HPDE6-E6E7 (cell line): ENCODE results near the gene STAT1.
"Not testable (repeated sequence)": the region's sequence is repeated elsewhere in the genome, so short reads cannot be mapped to it uniquely, and the experiment has no call there.

Source experiments
- DNase-seq: peaks from one replicate; pipeline ENCODE4 v3.0.0; 2011; ENCODE audit warnings: missing footprints; ENCODE audit errors: extremely low spot score

STAT1 gene

GRCh38 chr2:191006997-191007783 lies 6.8 kb downstream of the STAT1 start:
- DNase-seq, result no peak

GRCh38 chr2:191006297-191006696 lies 7.7 kb downstream of the STAT1 start:
- no peak for DNase-seq

GRCh38 chr2:191003405-191004309 lies 10.3 kb downstream of the STAT1 start:
- DNase-seq, result no peak

- DNase-seq, result no peak
These were observed 12.3 kb downstream of the STAT1 start for GRCh38 chr2:191001624-191002023.

- DNase-seq, result no peak
These were observed 12.9 kb downstream of the STAT1 start for GRCh38 chr2:191001032-191001431.

- no peak for DNase-seq
These were observed 13.9 kb downstream of the STAT1 start for GRCh38 chr2:190999949-191000665.

- DNase-seq, result no peak
These were observed 14.9 kb downstream of the STAT1 start for GRCh38 chr2:190999058-190999457.

- no peak for DNase-seq
These were observed 16.4 kb downstream of the STAT1 start for GRCh38 chr2:190997526-190998113.

- DNase-seq, result no peak
These were observed 17.0 kb downstream of the STAT1 start for GRCh38 chr2:190996947-190997346.

GRCh38 chr2:190996338-190996946 lies 17.5 kb downstream of the STAT1 start:
- peak; percentile 43 for DNase-seq

GRCh38 chr2:190995315-190995714 lies 18.7 kb downstream of the STAT1 start:
- not testable (repeated sequence) for DNase-seq

GRCh38 chr2:190994148-190994547 lies 19.8 kb downstream of the STAT1 start:
- no peak for DNase-seq

GRCh38 chr2:190993292-190993643 lies 20.7 kb downstream of the STAT1 start:
- DNase-seq, result no peak

GRCh38 chr2:190990132-190990531 lies 23.8 kb downstream of the STAT1 start:
- DNase-seq, result no peak

- no peak for DNase-seq
These were observed 25.1 kb downstream of the STAT1 start for GRCh38 chr2:190988910-190989309.

GRCh38 chr2:190987938-190988337 lies 26.0 kb downstream of the STAT1 start:
- no peak for DNase-seq

GRCh38 chr2:190987116-190987515 lies 26.9 kb downstream of the STAT1 start:
- no peak for DNase-seq

GRCh38 chr2:190986221-190986953 lies 27.6 kb downstream of the STAT1 start:
- DNase-seq, result no peak

- peak; percentile 71 for DNase-seq
These were observed 29.4 kb downstream of the STAT1 start for GRCh38 chr2:190984595-190984994.

- no peak for DNase-seq
These were observed 31.5 kb downstream of the STAT1 start for GRCh38 chr2:190982262-190983034.
